ENCODE results near the gene SF1.

GRCh38 chr11:64762674-64763525 is 15.4 kb downstream of the SF1 start:
- TF ChIP-seq CTCF (conservative IDR thresholded peaks at IDR 0.05; ENCODE audit: low read depth, low read length) (no peak), EZH2 (IDR thresholded peaks at IDR 0.05; ENCODE audit: borderline replicate concordance, low read depth, low read length, poor library complexity, severe bottlenecking) (no peak)
